Posterior vena cava (tissue), 2 donors: Measurements from ENCODE around the gene WWTR1. TPM values are rescaled to one million over a fixed set of nuclear protein-coding genes. Genes with fewer than 3 reads are reported as not detected.
A peak's percentile ranks its signal among the peaks of the same experiment; 100 is the strongest.

Experiments
- DNase-seq: peaks from one replicate; pipeline ENCODE4 v3.0.0-alpha.2; 2020; ENCODE audit warnings: low spot score
- intact Hi-C, 2 donors: fragments of 100-400 bp; cut with DNase I; formaldehyde crosslinking; loops; one replicate each; pipeline versions ENCODE4 v1.14.1 to v1.14.2; 2022 to 2023
- total RNA-seq, 2 donors: library from RNA; stranded (reverse); fragmentation: NEBNext Ultra II Directional; extraction: Animal tissue kit (Norgen Biotek cat#: 25700); gene quantifications; one replicate each; pipeline ENCODE4 v1.2.1, GENCODE V29; 2021
- donor health status: DM: yes; HTN: yes; CAD: no.
- donor health status: DM: yes; HTN: yes; CAD: no.

Gene WWTR1
- total RNA-seq, 2 donors from 2014 or later = 177 to 201 TPM

DNA sequence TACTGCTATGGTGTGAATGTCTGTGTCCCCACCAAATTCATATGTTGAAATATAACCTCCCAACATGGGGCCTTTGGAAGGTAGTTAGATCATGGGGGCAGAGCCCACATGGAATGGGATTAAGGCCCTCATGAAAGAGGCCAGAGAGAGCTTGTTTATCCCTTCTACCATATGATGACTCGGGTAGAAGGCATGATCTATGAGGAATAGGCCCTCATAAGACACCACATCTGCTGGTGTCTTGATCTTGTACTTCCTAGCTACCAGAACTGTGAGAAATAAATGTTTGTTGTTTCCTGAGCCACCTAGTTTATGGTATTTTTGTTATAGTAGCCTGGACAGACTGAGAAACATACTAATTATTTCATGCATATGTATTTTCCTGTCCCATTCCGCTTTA, 51.9 kb downstream of the WWTR1 start:
- intact Hi-C loops = no loop called here
- DNase-seq = no peak

DNA sequence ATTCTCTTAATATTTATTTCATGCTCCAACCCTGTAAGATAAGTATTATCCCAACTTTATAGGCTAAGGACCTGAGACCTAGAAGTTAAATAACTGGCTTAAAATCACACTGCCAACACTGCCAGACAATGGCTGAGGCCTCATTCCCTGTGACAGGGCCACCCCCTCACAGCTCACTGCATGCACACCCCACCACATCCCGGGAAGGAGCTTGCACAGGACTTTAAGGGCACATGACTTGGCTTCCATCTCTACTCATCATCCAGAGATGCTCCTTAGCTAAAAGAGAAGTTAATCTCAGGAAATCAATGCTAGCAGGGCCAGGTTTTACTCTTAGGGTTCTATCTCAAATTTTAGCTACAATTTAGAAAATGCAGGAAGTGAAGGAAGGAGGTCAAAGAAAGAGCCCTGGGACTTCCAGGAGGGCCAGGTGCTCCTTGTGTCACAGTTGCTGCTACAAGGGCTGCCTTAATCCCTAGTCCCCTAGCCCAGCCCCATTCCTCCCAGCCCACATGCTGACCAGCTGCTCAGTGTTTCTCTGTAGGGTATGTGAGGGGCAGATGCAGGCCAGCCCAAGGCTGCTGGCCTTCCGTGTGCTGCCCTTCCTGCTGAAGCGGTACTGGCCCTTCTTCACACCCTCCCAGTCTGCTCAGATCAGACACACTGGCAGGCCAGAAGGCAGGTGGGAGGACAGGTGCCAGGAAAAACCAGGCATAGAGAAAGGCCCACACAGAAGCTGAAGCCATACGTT, 53.5 kb downstream of the WWTR1 start:
- no peak for DNase-seq
- intact Hi-C loops = no loop called here

- intact Hi-C loops = loop anchor here in 1 of 2 donors (1.0 kb wide), 1 partner anchor 26 kb away; no protein-coding TSS in a partner anchor
Observed at GRCh38 chr3:149603126-149604074, 54.4 kb downstream of the WWTR1 start.

GRCh38 chr3:149600634-149601033, 57.2 kb downstream of the WWTR1 start:
- intact Hi-C loops = no loop called here
- no peak for DNase-seq

More at GRCh38 chr3:149603126-149604074, 54.4 kb downstream of the WWTR1 start:
- DNase-seq = no peak

DNA sequence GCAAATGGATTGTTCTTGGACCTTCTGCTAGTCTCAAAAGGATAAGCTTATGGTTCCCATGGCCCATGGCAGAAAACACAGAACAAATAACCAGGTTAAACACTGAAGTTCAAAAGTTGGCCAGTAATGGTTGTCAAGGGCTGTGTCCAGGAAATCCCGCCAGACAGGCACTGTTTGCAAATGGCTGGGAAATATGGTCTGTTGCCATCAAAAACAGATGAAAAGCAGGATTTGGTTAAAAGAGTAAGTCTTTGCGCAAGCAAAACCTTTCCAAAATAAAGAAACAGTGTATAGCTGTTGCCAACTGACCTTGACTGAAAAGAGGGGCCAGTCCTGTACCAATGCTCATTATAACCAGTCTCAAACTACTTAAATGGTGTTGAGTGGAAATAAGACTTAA, 58.6 kb downstream of the WWTR1 start:
- peak; percentile 83 for DNase-seq
- intact Hi-C loops = no loop called here

- no peak for DNase-seq
- intact Hi-C loops = no loop called here
Observed at GRCh38 chr3:149596134-149596770, 61.6 kb downstream of the WWTR1 start.

DNA sequence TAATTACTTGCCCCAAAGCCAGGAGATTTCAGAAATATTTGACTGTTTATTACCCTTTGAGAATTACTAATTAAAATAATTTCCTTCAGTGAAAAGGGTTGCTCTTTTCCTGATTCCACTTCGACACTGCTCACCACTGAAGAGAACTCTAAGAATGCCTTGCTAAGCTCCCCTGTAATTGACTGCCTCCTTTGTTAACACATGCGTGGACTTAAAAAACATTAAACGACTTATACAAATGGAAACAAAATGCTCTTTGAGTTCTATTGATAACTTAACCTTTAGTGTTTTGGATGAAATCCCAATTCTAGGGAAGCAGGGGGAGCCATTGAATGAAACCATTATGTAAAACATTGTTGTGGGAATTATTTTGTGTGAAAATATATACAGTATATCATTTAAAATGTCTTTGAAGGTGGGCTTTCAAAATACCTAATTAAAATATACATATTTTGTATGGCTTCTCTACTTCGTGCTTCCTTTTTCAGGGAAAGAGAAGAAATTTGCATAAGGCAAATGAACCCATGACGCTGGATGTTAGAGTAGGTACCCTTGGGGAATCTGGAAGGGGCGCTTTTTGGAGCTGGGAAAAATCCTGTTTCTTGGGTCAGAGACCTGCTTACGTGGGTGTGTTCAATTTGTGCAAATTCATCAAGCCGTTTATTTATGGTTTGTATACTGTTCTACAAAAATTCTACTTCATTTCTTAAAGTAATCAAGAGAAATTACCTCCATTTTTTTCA, 64.2 kb downstream of the WWTR1 start:
- intact Hi-C loops = no loop called here
- no peak for DNase-seq

- DNase-seq = no peak
- intact Hi-C loops = no loop called here
Observed at GRCh38 chr3:149592758-149593240, 65.0 kb downstream of the WWTR1 start.

- intact Hi-C loops = no loop called here
- DNase-seq = no peak
Observed at GRCh38 chr3:149590691-149591441, 67.0 kb downstream of the WWTR1 start.

- intact Hi-C loops = no loop called here
- DNase-seq = no peak
Observed at GRCh38 chr3:149589332-149589731, 68.5 kb downstream of the WWTR1 start.

GRCh38 chr3:149588909-149589308, 68.9 kb downstream of the WWTR1 start:
- intact Hi-C loops = no loop called here
- no peak for DNase-seq

DNA sequence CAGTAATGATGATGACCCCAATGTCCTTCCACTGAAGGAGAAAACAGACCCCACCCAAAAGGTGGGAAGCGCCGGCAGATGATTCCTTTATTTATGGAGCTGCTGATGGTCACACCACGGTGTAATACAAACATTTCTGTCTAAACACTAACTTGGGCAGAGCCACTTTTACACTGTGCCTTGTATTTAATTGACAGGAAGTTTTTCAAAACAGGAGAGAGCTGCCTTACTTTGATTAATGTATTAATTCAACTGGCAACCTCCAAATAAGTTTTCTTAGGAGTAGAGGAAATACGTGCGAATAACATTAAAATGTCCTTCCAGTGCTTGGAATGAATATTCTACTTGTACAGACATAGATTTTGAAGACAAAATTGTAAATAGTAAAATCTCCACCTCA, 70.4 kb downstream of the WWTR1 start:
- intact Hi-C loops = no loop called here
- no peak for DNase-seq

DNA sequence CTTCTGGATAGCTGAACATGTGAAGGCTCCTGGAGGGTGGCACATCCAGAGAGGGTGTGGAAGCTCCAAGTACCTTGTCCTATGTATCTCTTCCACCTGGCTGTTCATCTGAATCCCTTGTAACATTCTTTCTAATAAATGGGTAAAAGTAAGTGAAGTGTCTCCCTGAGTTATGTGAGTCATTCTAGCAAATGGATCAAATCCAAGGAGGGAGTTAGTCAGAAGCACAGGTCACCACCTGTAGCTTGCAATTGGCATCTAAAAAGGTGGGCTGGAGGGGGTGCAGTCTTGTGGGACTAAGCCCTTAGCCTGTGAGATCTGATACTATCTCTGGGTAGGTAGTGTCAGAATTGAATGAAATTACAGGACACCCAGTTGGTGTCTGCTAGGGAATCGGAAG, 71.0 kb downstream of the WWTR1 start:
- intact Hi-C loops = no loop called here
- DNase-seq = no peak

DNA sequence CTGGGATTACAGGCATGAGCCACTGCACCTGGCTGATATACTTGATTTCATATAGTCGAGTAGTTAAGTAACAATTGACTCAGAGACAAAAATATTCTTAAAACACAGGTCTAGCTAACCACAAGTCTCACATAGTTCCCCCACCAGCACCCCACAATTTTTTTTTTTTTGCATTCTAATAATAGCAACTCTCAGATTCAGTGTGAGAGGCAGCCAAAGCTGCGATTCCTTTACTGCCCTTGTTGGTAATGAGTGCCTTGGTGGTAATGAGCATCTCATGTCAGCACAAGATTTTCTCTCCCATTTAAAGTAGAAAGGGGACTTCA, 72.5 kb downstream of the WWTR1 start:
- DNase-seq = no peak
- intact Hi-C loops = no loop called here

DNA sequence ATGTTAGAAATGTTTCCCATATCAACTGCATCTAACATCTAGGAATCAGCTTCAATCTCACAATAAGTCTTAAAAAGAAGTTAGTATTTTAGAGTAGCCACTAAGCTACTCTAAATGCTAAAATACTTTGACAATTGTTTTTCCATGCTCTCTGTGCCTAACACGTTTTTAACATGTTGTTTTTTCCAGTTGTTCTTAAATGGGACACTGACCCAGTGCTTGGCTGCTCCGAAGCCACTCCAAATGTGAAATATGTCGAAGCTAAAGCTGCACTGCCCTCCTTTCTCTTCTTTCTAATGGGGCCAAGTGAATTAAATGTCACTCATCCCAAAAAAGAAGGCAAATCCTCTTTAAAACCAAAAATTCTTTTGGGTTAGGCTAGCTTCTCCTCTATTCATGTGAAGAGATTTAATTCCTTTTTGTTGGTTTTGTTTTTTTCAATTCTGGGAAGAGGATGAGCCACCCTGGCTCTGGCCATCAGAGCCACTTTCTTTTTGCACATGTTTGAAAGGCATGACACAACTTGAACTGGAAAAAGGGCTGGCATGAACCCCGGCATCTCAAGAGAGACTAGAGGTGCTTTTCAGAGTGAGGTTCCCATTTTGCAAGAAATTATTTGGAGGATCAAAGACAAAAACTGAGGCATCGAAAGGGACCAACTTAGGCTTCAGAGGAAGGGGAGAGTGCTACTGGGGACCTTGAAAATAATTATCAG, 73.7 kb downstream of the WWTR1 start:
- intact Hi-C loops = no loop called here
- no peak for DNase-seq

GRCh38 chr3:149582395-149582794, 75.4 kb downstream of the WWTR1 start:
- DNase-seq = no peak
- intact Hi-C loops = no loop called here

GRCh38 chr3:149581681-149582370, 76.0 kb downstream of the WWTR1 start:
- intact Hi-C loops = no loop called here
- DNase-seq = no peak
